Anterior cingulate cortex (tissue), 58 donors: Measurements from ENCODE around the gene TFCP2L1.

Experiments used
- DNase-seq, 58 donors: peaks; one replicate each; lab custom pipeline; 2025; lab: John Stamatoyannopoulos, UW

The TFCP2L1 gene

GRCh38 chr2:121245120-121245820, 39.7 kb downstream of the TFCP2L1 start:
- DNase-seq, result no peak

DNA sequence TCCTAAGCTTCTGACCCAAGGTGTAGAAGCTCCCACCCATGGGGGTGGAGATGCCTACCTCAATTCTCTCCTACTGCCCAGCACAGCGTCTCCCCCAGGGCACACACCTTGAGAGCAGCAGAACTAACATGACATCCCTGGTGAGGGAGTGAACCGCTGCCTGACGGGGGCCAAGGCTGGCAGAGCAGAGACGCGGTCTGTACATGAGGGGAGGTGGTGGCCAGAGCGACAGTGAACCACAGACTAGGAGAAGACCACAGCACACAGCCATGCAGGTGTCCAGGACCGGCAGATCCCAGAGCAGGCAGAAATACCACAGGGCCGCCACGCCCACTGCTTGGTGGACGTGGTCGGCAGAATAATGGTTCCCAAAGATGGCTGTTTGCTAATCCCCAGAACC, 40.4 kb downstream of the TFCP2L1 start:
- DNase-seq, result no peak

- no peak for DNase-seq
Measured at GRCh38 chr2:121243821-121244460, 41.1 kb downstream of the TFCP2L1 start.

DNA sequence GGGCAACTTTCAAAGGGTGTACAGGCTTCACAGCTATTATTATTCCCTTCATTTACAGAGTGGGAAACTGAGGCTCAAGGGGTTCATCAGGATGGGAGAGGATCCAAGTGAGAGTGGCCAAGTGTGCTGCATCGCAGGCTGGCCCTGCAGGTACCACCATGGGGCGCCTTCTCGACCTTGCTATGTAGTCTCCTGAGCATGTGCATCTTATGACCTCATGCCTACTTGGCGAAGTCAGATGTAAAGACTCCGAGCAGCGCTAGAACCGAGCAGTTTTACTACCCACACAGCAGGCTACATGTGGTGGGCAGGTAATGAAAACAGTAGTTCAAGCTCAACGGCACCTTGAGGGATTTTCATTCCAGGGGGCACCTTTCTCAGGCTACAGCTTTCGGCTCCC, 42.0 kb downstream of the TFCP2L1 start:
- no peak for DNase-seq

GRCh38 chr2:121242175-121242875, 42.7 kb downstream of the TFCP2L1 start:
- no peak for DNase-seq

DNA sequence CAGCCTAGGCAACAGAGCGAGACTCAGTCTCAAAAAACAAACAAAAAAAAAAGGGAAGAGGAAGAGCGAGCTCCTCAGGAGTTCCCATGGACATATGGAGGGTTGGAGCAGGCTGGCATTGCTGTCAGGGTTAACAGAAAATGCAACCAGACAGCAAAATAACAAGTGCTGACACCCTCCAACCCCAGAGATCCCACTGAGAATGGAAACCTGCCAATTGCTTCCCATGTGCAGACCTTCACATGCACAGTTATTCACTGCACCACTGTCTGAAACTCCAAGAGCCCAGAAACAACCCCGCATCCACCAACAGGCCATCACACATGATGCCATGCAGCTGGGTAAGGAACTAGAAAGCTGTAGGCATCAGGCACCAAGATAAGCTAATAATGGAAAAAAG, 43.5 kb downstream of the TFCP2L1 start:
- DNase-seq, result no peak

DNA sequence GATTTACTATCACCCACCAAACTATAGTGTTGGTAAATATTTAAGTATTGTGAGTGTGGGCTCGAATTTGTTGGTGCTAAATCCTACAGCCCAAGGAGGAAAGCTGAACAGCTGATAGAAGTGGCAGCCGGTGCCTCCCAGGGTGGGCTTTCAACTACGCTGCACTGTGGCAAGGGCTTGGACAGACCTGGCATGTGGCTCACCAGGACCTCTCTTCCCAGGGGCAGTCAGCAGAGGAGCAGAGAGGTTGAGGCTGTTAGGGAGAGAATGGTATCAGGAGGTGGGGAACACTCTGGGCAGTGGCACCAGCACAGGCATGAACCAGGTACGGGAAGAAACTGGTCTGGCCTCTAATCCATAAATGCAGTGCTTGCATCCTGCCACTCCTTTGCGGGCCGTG, 44.6 kb downstream of the TFCP2L1 start:
- DNase-seq, result no peak

DNA sequence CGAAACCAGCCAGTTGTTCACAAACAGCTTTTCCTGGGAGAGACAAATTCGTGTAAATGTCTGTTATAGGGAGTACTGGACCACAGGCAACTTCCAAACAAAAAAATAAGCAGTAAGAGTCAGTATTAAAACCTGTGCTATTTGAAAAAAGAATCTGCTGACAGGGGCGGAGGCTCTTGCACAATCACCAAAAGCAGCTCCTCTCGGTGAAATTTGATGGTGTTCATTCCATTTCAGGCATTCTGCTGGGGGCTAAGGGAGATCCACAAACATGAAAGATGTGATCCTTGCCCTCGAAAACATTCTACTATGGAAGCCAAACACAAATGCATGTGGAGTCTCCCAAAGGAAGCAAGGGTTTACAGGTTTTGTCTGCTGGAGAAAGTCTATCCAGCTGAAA, 45.0 kb downstream of the TFCP2L1 start:
- DNase-seq, result no peak

GRCh38 chr2:121239471-121239870, 45.5 kb downstream of the TFCP2L1 start:
- DNase-seq, result no peak

GRCh38 chr2:121238828-121239227, 46.2 kb downstream of the TFCP2L1 start:
- no peak for DNase-seq

DNA sequence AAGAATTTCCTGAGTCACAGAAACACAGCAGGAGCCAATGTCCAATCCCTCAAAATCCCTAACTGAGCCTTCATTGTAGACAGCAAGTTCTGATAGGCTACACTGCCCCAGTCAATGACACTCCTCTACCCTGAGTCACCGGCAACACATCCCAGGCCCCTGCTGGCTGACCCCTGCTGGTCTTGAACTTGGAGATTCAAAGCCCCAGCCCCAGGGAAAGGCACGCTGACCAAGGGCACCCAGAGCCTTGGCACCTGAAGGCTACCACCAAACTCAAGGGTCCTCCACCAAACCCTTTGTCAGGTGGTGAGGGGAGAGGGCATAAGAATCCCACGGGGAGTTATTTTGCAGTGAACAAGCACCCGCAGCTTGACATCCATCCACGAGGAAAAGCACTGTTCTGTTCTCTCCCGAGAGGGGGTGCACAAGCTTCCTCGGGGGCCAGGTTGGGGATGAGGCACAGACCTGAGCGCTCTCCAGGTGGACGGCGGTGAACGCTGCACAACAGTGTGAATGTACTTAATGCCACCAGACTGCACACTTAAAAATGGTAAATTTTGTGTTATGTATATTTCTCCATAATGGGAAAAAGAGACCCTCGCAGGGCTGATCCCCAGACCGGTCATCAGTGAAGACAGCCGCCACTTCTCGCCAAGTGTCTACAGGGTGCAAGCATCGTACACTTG, 46.9 kb downstream of the TFCP2L1 start:
- DNase-seq, result no peak

DNA sequence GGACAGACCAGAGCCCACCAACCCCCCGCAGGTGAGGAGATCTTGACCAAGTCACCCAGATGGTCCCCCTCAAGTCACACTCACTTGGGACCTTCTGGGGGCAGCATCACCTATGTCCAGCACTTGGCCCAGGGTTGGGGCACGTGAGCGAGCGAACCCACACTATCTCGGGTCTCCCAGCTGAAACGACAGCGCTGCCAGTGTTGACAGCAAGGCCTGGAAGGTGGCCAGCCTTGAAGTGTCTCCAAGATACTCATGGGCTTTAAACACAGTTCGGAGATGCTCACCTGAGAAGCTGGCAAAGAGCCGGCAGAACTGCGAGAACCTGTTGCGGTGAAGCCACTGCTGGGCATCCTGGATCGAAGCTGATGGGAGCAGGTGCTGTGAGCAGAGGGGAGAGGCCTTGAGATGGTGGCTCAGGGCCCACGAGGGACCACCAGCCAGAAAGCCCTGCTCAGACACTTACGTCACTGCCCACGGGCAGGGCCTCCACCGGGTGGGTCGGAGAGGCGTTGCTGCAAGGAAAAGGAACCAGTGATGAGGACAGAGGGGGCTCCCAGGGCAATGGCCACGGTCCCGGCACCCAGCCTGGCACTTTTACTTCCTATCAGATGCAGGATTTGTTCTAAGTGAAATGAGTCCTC, 47.5 kb downstream of the TFCP2L1 start:
- no peak for DNase-seq

DNA sequence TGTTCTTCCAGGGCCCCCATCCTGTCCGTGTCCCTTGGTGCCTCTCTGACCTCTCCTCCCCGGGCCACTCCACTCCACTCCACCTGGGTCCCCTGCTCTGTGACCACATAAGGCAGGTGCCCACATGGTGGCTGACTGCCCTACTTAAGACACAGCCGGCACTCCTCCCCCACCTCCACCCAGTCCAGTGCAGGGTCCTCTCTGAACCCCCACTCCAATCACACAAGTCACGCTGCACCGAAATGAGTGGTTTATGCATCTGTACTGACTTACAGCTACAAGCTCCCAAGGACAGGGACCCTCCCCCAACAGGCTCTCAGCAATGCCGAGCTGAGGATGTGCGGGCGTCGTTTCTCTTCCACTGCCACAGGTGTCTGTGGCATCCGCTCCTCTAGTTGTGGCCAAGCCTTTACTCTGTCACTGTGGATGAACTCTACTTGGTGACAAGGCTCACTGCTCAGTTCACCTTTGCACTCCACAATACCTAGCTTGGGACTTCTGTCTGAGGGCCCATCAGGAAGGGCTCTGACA, 48.3 kb downstream of the TFCP2L1 start:
- DNase-seq, result no peak

DNA sequence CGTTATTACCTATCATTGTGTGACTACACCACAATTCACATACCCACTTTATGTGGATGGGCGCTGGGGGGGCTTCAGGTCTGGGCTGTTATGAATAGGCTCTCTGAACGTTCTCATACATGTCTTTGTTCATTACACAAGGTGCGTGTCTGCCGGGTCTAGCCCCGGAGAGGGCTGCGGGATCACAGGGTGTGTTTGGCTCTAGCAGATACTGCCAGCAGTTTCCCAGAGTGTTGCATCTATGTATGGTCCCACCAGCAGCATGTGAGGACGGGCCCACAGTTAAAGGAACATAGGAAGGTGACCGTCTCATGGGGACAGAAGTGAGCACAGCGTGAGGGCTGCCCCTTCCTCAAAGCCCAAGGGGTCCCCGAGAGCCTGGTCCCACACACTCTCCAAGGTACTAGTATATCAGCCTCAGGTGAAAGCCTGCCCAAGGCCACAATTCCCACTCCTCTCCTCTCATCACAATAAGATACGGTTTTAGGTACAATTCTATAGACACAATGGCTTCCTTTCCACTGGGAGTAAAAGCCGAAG, 48.8 kb downstream of the TFCP2L1 start:
- no peak for DNase-seq

GRCh38 chr2:121235542-121235941, 49.5 kb downstream of the TFCP2L1 start:
- no peak for DNase-seq

- DNase-seq, result no peak
Measured at GRCh38 chr2:121234791-121235190, 50.2 kb downstream of the TFCP2L1 start.

DNA sequence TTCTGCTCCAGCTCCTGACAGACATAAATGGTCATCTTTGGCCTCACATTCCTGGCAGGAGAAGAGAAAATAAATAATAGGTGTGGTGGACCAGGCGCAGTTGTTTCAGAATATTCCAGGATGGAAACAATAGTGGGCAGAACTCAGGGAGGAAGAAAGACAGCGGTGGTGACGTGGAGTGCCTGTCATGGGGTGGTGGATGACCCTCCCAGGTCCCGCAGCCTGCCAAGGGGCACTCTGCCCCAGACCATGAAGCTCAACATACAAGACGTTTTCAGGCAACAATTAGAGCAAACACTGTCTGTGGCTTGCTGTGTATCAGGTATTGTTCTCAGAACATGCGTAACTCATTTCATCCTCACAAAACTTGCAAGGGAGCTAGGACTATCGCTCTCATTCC, 50.9 kb downstream of the TFCP2L1 start:
- DNase-seq, result no peak

GRCh38 chr2:121233486-121234110, 51.4 kb downstream of the TFCP2L1 start:
- DNase-seq, result no peak

- no peak for DNase-seq
Measured at GRCh38 chr2:121232626-121233265, 52.3 kb downstream of the TFCP2L1 start.
